Measurements from ENCODE around the gene HSFX3. TPM values are rescaled to one million over a fixed set of nuclear protein-coding genes. Genes with fewer than 3 reads are reported as not detected.
A peak's percentile ranks its signal among the peaks of the same experiment; 100 is the strongest.
"Not testable (repeated sequence)": the region's sequence is repeated elsewhere in the genome, so short reads cannot be mapped to it uniquely, and the experiment has no call there.

The HSFX3 gene
- total RNA-seq, 1 donor from 2014 or later, result not detected

DNA sequence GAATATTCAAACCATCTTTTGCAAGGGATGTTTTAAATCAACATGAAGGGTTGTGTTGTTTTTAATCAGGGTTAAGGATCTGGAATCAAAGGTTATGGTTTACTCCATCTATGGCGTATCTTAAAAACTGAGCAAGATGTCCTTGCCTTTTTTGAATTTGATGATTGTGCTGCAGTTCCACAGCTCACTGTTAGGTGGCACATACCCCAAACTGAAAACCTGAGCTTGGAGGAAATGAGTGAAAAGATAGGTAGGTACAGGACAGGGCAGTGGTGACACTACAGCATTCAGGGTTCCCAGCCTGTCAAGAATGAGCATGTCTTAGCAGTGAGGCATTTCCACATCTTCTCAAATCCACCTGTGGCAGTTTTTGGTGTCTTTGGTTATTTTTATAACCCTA, 22.0 kb downstream of the HSFX3 start:
- FAIRE-seq, result no peak
- no peaks in the 10 kb centered on the region for H3K36me3 ChIP-seq (ENCODE audit: control insufficient read depth, insufficient read depth, low read length)
- peak; percentile 49 for DNase-seq (ENCODE audit: low read depth)

DNA sequence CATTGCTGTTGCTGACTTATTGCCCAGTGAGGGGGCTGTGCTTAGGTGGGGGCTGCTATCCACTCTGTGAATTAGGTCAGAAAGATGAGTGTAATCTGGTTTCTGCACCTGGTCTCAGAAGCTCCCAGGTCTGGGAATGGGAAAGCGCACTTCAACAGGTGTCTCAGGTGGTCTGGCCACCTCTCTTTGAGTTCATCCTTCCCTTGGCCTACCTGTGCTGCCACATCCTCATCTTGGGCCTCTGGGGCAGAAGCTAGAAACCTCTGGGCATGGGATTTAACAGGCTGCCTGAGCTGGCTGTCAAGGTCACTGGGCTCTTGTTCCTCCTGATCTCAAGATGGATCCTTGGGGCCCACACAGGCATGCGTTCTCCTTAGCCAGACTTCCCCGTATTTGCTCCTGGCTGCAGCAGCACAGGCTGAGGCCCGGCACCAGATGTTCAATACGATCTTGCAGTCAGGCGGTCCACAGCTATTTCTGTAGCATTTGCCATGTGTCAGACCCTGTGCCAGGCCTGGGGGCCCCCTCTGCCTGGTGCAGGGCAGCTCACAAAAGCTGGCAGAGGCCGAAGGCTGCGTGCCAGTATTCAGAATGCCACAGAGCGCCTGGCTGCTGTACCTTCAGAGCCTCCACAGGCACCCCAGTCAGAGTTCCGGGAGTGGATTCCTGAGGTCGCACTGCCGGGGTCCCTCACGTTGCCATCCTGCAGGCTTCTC, 23.2 kb downstream of the HSFX3 start:
- not testable (repeated sequence) for FAIRE-seq; DNase-seq (ENCODE audit: low read depth); H3K27me3 ChIP-seq (ENCODE audit: control insufficient read depth, insufficient read depth, low read length)

More for the DNA sequence above, 22.0 kb downstream of the HSFX3 start:
- TF ChIP-seq, protein P1, sequence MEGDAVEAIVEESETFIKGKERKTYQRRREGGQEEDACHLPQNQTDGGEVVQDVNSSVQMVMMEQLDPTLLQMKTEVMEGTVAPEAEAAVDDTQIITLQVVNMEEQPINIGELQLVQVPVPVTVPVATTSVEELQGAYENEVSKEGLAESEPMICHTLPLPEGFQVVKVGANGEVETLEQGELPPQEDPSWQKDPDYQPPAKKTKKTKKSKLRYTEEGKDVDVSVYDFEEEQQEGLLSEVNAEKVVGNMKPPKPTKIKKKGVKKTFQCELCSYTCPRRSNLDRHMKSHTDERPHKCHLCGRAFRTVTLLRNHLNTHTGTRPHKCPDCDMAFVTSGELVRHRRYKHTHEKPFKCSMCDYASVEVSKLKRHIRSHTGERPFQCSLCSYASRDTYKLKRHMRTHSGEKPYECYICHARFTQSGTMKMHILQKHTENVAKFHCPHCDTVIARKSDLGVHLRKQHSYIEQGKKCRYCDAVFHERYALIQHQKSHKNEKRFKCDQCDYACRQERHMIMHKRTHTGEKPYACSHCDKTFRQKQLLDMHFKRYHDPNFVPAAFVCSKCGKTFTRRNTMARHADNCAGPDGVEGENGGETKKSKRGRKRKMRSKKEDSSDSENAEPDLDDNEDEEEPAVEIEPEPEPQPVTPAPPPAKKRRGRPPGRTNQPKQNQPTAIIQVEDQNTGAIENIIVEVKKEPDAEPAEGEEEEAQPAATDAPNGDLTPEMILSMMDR (IDR thresholded peaks at IDR 0.05; ENCODE audit: insufficient read depth, low read length, severe bottlenecking), result peak; percentile 51
- no peaks in the 10 kb centered on the region for H3K27me3 ChIP-seq (ENCODE audit: control insufficient read depth, insufficient read depth, low read length)
- no peak overlapping the region for H3K4me3 ChIP-seq (ENCODE audit: low read depth, low read length)

DNA sequence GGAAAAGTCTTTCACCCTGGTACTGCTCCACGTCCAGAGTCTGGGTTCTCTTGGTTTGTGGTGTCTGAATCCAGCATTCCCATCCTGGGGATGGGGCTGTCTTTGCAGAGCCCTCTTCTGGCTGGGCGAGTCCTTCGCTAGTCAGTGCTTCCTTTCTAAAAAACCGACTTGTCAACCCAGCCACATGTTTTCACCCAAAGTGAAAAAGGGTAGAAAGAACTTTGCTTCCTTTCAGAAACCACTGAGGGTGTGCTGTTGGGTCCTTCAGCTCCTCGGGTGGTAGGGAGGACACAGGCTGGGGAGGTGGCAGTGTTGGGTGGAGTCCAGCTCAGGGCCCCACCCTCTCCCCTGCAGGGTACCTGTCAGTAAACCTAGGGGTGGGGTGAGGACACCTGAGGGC, 23.8 kb downstream of the HSFX3 start:
- not testable (repeated sequence) for H3K27me3 ChIP-seq (ENCODE audit: control insufficient read depth, insufficient read depth, low read length); H3K36me3 ChIP-seq (ENCODE audit: control insufficient read depth, insufficient read depth, low read length); H3K4me3 ChIP-seq (ENCODE audit: low read depth, low read length); DNase-seq (ENCODE audit: low read depth)
- FAIRE-seq, result peak; percentile 18

More for the DNA sequence above, 23.2 kb downstream of the HSFX3 start:
- not testable (repeated sequence) for H3K4me3 ChIP-seq (ENCODE audit: low read depth, low read length); H3K36me3 ChIP-seq (ENCODE audit: control insufficient read depth, insufficient read depth, low read length)

DNA sequence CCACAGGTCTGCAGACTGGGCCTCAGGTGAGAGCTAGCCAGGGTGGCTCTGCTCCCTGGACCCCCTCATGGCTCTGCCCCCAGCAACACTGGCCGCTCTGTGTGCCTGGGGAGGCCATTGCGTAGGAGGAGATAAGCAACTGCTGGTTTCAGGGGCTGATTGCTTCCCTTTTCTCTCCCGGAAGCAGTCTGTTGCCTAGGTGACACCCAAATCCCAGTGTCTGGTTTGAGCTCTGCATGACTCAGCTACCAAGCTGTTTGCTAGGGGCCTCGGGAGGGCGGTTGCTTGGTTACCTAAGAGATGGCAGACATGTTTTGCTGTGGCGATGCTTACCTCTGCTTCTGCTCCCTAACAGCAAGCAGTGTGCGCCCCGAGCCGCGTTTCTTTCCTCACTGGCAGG, 24.3 kb downstream of the HSFX3 start:
- peak; percentile 97 for FAIRE-seq
- not testable (repeated sequence) for DNase-seq (ENCODE audit: low read depth); H3K36me3 ChIP-seq (ENCODE audit: control insufficient read depth, insufficient read depth, low read length); H3K27me3 ChIP-seq (ENCODE audit: control insufficient read depth, insufficient read depth, low read length); H3K4me3 ChIP-seq (ENCODE audit: low read depth, low read length)

DNA sequence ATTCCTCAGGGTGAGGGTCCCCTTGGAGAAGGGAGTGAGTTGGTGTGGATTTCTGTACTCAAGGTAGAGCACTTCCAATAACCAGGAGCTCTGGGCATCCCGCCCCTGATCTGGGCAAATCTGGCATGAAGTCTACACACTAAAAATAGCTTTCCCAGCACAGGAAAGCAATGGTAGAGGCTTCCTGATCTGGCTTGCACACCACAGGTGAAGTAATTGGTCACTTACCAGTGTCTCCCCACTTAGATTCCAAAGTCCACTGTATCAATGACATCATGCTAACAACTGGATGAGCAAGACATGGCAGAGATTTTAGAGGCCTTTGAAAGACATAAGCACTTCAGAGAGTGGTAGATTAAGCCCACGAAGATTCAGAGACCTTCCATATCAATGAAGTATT, 26.8 kb downstream of the HSFX3 start:
- FAIRE-seq, result no peak
- DNase-seq (ENCODE audit: low read depth), result no peak
- TF ChIP-seq, protein P1 (IDR thresholded peaks at IDR 0.05; ENCODE audit: insufficient read depth, low read length, severe bottlenecking), result no peak
- Histone ChIP-seq H3K36me3 (ENCODE audit: control insufficient read depth, insufficient read depth, low read length) (no peaks in the 10 kb centered on the region), H3K4me3 (ENCODE audit: low read depth, low read length) (no peak overlapping the region), H3K27me3 (ENCODE audit: control insufficient read depth, insufficient read depth, low read length) (no peaks in the 10 kb centered on the region)

DNA sequence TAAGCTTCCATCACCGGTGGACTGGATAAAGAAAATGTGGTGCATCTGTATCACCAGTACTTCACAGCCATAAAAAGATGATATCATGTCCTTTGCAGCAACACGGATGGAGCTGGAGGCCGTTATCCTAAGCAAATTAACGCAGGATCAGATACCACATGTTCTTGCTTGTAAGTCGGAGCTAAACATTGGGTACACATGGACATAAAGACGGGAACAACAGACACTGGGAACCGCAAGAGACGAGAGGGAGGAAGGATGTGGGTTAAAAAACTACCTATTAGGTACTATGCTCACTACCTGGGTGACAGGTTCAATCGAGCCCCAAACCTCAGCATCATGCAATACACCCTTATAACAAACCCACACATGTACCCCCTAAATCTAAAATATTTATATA, 28.3 kb downstream of the HSFX3 start:
- H3K36me3 ChIP-seq (ENCODE audit: control insufficient read depth, insufficient read depth, low read length), result no peaks in the 10 kb centered on the region
- H3K27me3 ChIP-seq (ENCODE audit: control insufficient read depth, insufficient read depth, low read length), result no peaks in the 10 kb centered on the region
- no peak for FAIRE-seq
- TF ChIP-seq, protein P1 (IDR thresholded peaks at IDR 0.05; ENCODE audit: insufficient read depth, low read length, severe bottlenecking), result no peak
- H3K4me3 ChIP-seq (ENCODE audit: low read depth, low read length), result no peak overlapping the region
- DNase-seq (ENCODE audit: low read depth), result no peak

DNA sequence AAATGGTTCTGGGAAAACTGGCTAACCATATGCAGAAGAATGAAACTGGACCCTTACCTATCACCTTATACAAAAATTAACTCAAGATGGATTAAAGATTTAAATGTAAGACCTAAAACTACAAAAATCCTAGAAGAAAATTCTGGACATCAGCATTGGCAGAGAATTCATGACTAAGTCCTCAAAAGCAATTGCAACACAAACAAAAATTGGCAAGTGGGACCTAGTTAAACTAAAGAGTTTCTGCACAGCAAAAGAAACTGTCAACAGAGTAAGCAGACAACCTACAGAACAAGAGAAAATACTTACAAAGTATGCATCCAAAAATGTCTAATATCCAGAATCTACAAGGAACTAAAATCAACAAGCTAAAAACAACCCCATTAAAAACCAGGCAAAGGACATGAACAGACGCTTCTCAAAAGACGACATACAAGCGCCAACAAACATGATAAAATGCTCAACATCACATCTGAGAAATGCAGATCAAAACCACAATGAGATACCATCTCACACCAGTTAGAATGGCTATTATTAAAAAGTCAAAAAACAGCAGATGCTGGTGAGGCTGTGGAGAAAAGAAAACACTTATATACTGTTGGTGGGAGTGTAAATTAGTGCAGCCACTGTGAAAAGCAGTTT, 29.0 kb downstream of the HSFX3 start:
- not testable (repeated sequence) for H3K27me3 ChIP-seq (ENCODE audit: control insufficient read depth, insufficient read depth, low read length); FAIRE-seq; H3K36me3 ChIP-seq (ENCODE audit: control insufficient read depth, insufficient read depth, low read length); H3K4me3 ChIP-seq (ENCODE audit: low read depth, low read length); DNase-seq (ENCODE audit: low read depth)

DNA sequence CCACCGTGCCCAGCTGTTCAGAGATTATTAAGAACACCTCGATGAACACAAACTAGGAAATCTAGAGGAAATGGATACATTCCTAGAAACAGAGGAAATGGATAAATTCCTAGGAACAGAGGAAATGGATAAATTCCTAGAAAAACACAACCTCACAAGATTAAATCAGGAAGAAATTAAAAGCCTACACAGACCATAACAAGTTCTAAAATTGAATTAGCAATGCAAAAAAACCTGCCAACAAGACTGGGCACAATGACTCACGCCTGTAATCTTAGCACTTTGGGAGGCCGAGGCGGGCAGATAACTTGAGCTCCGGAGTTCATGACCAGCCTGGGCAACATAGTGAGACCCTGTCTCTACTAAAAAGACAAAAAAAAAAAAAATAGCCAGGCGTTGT, 31.5 kb downstream of the HSFX3 start:
- TF ChIP-seq, protein P1 (IDR thresholded peaks at IDR 0.05; ENCODE audit: insufficient read depth, low read length, severe bottlenecking), result no peak
- FAIRE-seq, result no peak
- DNase-seq (ENCODE audit: low read depth), result no peak

More for the DNA sequence above, 31.5 kb downstream of the HSFX3 start:
- Histone ChIP-seq H3K36me3 (ENCODE audit: control insufficient read depth, insufficient read depth, low read length) (no peaks in the 10 kb centered on the region), H3K4me3 (ENCODE audit: low read depth, low read length) (no peak overlapping the region), H3K27me3 (ENCODE audit: control insufficient read depth, insufficient read depth, low read length) (no peaks in the 10 kb centered on the region)

Measured in bronchial epithelial cell (primary cell).